ENCODE data around the gene GRIP2. TPM values are rescaled to one million over a fixed set of nuclear protein-coding genes. Genes with fewer than 3 reads are reported as not detected.

Gene GRIP2
- total RNA-seq, 1 donor: 1.4 TPM

GRCh38 chr3:14481018-14481645, 59.0 kb downstream of the GRIP2 start:
- H3K27me3 ChIP-seq (ENCODE audit: insufficient read depth, low read length): no peaks in the 10 kb centered on the region
- TF ChIP-seq CTCF (IDR thresholded peaks at IDR 0.05; ENCODE audit: extremely low read depth, low read depth, low read length): no peak
- H3K9me3 ChIP-seq (ENCODE audit: low read depth, low read length): no peaks in the 10 kb centered on the region
- H3K4me1 ChIP-seq (ENCODE audit: insufficient read depth, low read length): peaks cover 6% of the 10 kb centered on the region
- no peak overlapping the region for H3K4me3 ChIP-seq (ENCODE audit: insufficient read depth, low read length)
- no peaks in the 10 kb centered on the region for H3K79me2 ChIP-seq (ENCODE audit: insufficient read depth, low read length)
- no peaks in the 10 kb centered on the region for H4K20me1 ChIP-seq (ENCODE audit: insufficient read depth, low read length)
- no peak overlapping the region for H3K4me2 ChIP-seq (ENCODE audit: insufficient read depth, low read length)
- peak overlapping the region; percentile 54 for H3K27ac ChIP-seq (ENCODE audit: low read depth, low read length)
- H3K36me3 ChIP-seq (ENCODE audit: insufficient read depth, low read length): peaks cover 99% of the 10 kb centered on the region
- H2AFZ ChIP-seq (ENCODE audit: low read length): no peak overlapping the region
- peak; percentile 72 for DNase-seq (ENCODE audit: insufficient read length, low spot score, missing footprints)

GRCh38 chr3:14480207-14481017, 59.7 kb downstream of the GRIP2 start:
- H2AFZ ChIP-seq (ENCODE audit: low read length): no peak overlapping the region
- peak overlapping the region; percentile 63 for H3K27ac ChIP-seq (ENCODE audit: low read depth, low read length)
- no peaks in the 10 kb centered on the region for H3K79me2 ChIP-seq (ENCODE audit: insufficient read depth, low read length)
- peaks cover 99% of the 10 kb centered on the region for H3K36me3 ChIP-seq (ENCODE audit: insufficient read depth, low read length)
- H3K4me1 ChIP-seq (ENCODE audit: insufficient read depth, low read length): peaks cover 6% of the 10 kb centered on the region
- TF ChIP-seq CTCF (IDR thresholded peaks at IDR 0.05; ENCODE audit: extremely low read depth, low read depth, low read length): no peak
- no peaks in the 10 kb centered on the region for H4K20me1 ChIP-seq (ENCODE audit: insufficient read depth, low read length)
- no peaks in the 10 kb centered on the region for H3K9me3 ChIP-seq (ENCODE audit: low read depth, low read length)
- H3K27me3 ChIP-seq (ENCODE audit: insufficient read depth, low read length): no peaks in the 10 kb centered on the region
- H3K4me3 ChIP-seq (ENCODE audit: insufficient read depth, low read length): no peak overlapping the region
- H3K4me2 ChIP-seq (ENCODE audit: insufficient read depth, low read length): no peak overlapping the region
- DNase-seq (ENCODE audit: insufficient read length, low spot score, missing footprints): peak; percentile 87

GRCh38 chr3:14479591-14479990, 60.6 kb downstream of the GRIP2 start:
- H3K27me3 ChIP-seq (ENCODE audit: insufficient read depth, low read length): no peaks in the 10 kb centered on the region
- TF ChIP-seq CTCF (IDR thresholded peaks at IDR 0.05; ENCODE audit: extremely low read depth, low read depth, low read length): no peak
- H3K4me1 ChIP-seq (ENCODE audit: insufficient read depth, low read length): peaks cover 6% of the 10 kb centered on the region
- H3K27ac ChIP-seq (ENCODE audit: low read depth, low read length): peak overlapping the region; percentile 63
- H3K36me3 ChIP-seq (ENCODE audit: insufficient read depth, low read length): peaks cover 97% of the 10 kb centered on the region
- H3K4me2 ChIP-seq (ENCODE audit: insufficient read depth, low read length): no peak overlapping the region
- no peak overlapping the region for H3K4me3 ChIP-seq (ENCODE audit: insufficient read depth, low read length)
- no peak overlapping the region for H2AFZ ChIP-seq (ENCODE audit: low read length)
- H3K79me2 ChIP-seq (ENCODE audit: insufficient read depth, low read length): no peaks in the 10 kb centered on the region
- no peaks in the 10 kb centered on the region for H4K20me1 ChIP-seq (ENCODE audit: insufficient read depth, low read length)
- no peaks in the 10 kb centered on the region for H3K9me3 ChIP-seq (ENCODE audit: low read depth, low read length)
- DNase-seq (ENCODE audit: insufficient read length, low spot score, missing footprints): peak; percentile 19

GRCh38 chr3:14478956-14479550, 61.1 kb downstream of the GRIP2 start:
- Histone ChIP-seq H2AFZ (ENCODE audit: low read length) (no peak overlapping the region), H3K4me3 (ENCODE audit: insufficient read depth, low read length) (no peak overlapping the region), H3K4me1 (ENCODE audit: insufficient read depth, low read length) (peaks cover 6% of the 10 kb centered on the region), H3K9me3 (ENCODE audit: low read depth, low read length) (no peaks in the 10 kb centered on the region), H4K20me1 (ENCODE audit: insufficient read depth, low read length) (no peaks in the 10 kb centered on the region), H3K79me2 (ENCODE audit: insufficient read depth, low read length) (no peaks in the 10 kb centered on the region), H3K27ac (ENCODE audit: low read depth, low read length) (peak overlapping the region; percentile 63), H3K4me2 (ENCODE audit: insufficient read depth, low read length) (no peak overlapping the region), H3K27me3 (ENCODE audit: insufficient read depth, low read length) (no peaks in the 10 kb centered on the region), H3K36me3 (ENCODE audit: insufficient read depth, low read length) (peaks cover 98% of the 10 kb centered on the region)
- TF ChIP-seq CTCF (IDR thresholded peaks at IDR 0.05; ENCODE audit: extremely low read depth, low read depth, low read length): no peak
- peak; percentile 2 for DNase-seq (ENCODE audit: insufficient read length, low spot score, missing footprints)

Measured in osteoblast (primary cell).